ENCODE measurements around the gene SMS. TPM values are rescaled to one million over a fixed set of nuclear protein-coding genes. Genes with fewer than 3 reads are reported as not detected.

The SMS gene
- total and polyA plus RNA-seq, 10 of the 15 experiments (the other 5 are each of a cell fraction or from before 2014, with no cell fraction given), result 55.8 to 156 (median 114) TPM

- no peak overlapping the region for H3K4me2 ChIP-seq (ENCODE audit: control insufficient read depth, insufficient read depth)
- H3K27ac ChIP-seq (ENCODE audit: control insufficient read depth, insufficient read depth), result no peak overlapping the region
- ATAC-seq, result no peak
- no peak overlapping the region for H2AFZ ChIP-seq (ENCODE audit: control insufficient read depth, low read depth, low read length)
- H3K36me3 ChIP-seq (ENCODE audit: control insufficient read depth in 2 of 2, insufficient read depth in 2 of 2, low read length in 1 of 2), result peaks cover 0 to 2% of the 10 kb centered on the region in 2 experiments; a peak in 3 of 4 replicates
- FAIRE-seq, result no peak
- no peaks in the 10 kb centered on the region for H3K79me2 ChIP-seq (ENCODE audit: control insufficient read depth, insufficient read depth, low read length)
- intact Hi-C loops (cut with micrococcal nuclease; ENCODE audit: unreplicated experiment) (loop anchor here (10.0 kb wide), 2 partner anchors 542 to 1652 kb away; no protein-coding TSS in a partner anchor), in situ Hi-C loops (cut with MboI) (loop anchor here (10.0 kb wide), 1 partner anchor 1922 kb away; the partner anchor contains the start of genes APOO and CXorf58)
- H3K4me3 ChIP-seq, result no peak overlapping the region
- H3K4me1 ChIP-seq (ENCODE audit: control insufficient read depth, insufficient read depth, low read length), result no peaks in the 10 kb centered on the region
- no peaks in the 10 kb centered on the region for H3K27me3 ChIP-seq (replicated peaks in 1 of 2; ENCODE audit: control insufficient read depth in 2 of 2, insufficient read depth in 2 of 2, low read length in 1 of 2)
- ChIA-PET RAD21 (ENCODE audit: unreplicated experiment) (no interaction called here), POLR2A (no interaction called here), SMC1A (ENCODE audit: uncharacterized antibody, unreplicated experiment) (interaction anchor here (0.7 kb wide), 2 partner anchors 765 to 1919 kb away, joined by 3 read pairs; no protein-coding TSS in a partner anchor), CTCF (interaction anchor here (0.7 to 1.5 kb wide), 3 partner anchors 9 to 152 kb away, joined by 3 read pairs; no protein-coding TSS in a partner anchor)
- whole genome bisulfite sequencing (ENCODE audit: insufficient coverage, insufficient replicate concordance, low lambda C conversion rate, missing lambda C conversion rate), result 61% methylated on average over 4 of the region's 6 CpGs
- TF ChIP-seq NR2C1 (IDR thresholded peaks at IDR 0.05), result no peak
- no peak for TF ChIP-seq RAD51 (IDR thresholded peaks at IDR 0.05)
- TF ChIP-seq NKRF (conservative IDR thresholded peaks at IDR 0.05), result no peak
- TF ChIP-seq TAF1 (IDR thresholded peaks at IDR 0.05; ENCODE audit: borderline replicate concordance, low read depth, low read length), result no peak
- TF ChIP-seq SIX5 (IDR thresholded peaks at IDR 0.05; ENCODE audit: low read depth, low read length, severe bottlenecking), result no peak
- TF ChIP-seq ZNF24 (IDR thresholded peaks at IDR 0.05), result no peak
- TF ChIP-seq PKNOX1 (IDR thresholded peaks at IDR 0.05), result no peak
- TF ChIP-seq, protein P1, sequence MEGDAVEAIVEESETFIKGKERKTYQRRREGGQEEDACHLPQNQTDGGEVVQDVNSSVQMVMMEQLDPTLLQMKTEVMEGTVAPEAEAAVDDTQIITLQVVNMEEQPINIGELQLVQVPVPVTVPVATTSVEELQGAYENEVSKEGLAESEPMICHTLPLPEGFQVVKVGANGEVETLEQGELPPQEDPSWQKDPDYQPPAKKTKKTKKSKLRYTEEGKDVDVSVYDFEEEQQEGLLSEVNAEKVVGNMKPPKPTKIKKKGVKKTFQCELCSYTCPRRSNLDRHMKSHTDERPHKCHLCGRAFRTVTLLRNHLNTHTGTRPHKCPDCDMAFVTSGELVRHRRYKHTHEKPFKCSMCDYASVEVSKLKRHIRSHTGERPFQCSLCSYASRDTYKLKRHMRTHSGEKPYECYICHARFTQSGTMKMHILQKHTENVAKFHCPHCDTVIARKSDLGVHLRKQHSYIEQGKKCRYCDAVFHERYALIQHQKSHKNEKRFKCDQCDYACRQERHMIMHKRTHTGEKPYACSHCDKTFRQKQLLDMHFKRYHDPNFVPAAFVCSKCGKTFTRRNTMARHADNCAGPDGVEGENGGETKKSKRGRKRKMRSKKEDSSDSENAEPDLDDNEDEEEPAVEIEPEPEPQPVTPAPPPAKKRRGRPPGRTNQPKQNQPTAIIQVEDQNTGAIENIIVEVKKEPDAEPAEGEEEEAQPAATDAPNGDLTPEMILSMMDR (IDR thresholded peaks at IDR 0.05 in 2 of 3, conservative IDR thresholded peaks at IDR 0.05 in 1 of 3; ENCODE audit: control insufficient read depth in 2 of 3, extremely low read depth in 1 of 3, insufficient read depth in 1 of 3, low read depth in 3 of 3, low read length in 3 of 3), result no peak
- TF ChIP-seq POLR2AphosphoS5 (IDR thresholded peaks at IDR 0.05; ENCODE audit: low read length), result no peak
- TF ChIP-seq SMC3 (IDR thresholded peaks at IDR 0.05; ENCODE audit: borderline replicate concordance, low read length), result no peak
- TF ChIP-seq MTA2 (IDR thresholded peaks at IDR 0.05; ENCODE audit: low read depth), result no peak
- TF ChIP-seq SUZ12 (IDR thresholded peaks at IDR 0.05; ENCODE audit: unreplicated experiment), result no peak
- TF ChIP-seq, protein P2, sequence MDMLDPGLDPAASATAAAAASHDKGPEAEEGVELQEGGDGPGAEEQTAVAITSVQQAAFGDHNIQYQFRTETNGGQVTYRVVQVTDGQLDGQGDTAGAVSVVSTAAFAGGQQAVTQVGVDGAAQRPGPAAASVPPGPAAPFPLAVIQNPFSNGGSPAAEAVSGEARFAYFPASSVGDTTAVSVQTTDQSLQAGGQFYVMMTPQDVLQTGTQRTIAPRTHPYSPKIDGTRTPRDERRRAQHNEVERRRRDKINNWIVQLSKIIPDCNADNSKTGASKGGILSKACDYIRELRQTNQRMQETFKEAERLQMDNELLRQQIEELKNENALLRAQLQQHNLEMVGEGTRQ (IDR thresholded peaks at IDR 0.05; ENCODE audit: borderline replicate concordance, low read depth, low read length), result no peak
- no peak for TF ChIP-seq ATF3 (IDR thresholded peaks at IDR 0.05; ENCODE audit: borderline replicate concordance, extremely low read depth, low read depth, low read length)
- no peak for TF ChIP-seq EGR1 (IDR thresholded peaks at IDR 0.05; ENCODE audit: borderline replicate concordance in 1 of 2, low read depth in 2 of 2, low read length in 2 of 2)
- H4K20me1 ChIP-seq (ENCODE audit: control insufficient read depth, insufficient read depth), result no peaks in the 10 kb centered on the region
- H3K9me3 ChIP-seq (replicated peaks; ENCODE audit: control insufficient read depth, insufficient read depth, low read length), result no peaks in the 10 kb centered on the region
- no TSS peak for BruUV-seq (replicated peaks)
- no peak for DNase-seq (ENCODE audit: low read depth, low spot score)
- H3K9ac ChIP-seq (ENCODE audit: control insufficient read depth, insufficient read depth, low read length), result no peak overlapping the region
Measured at GRCh38 chrX:21982311-21982710, 41.8 kb downstream of the SMS start.
